ENCODE results near the gene RAI14.

Gene RAI14

GRCh38 chr5:34616651-34617050 lies 39.5 kb upstream of the RAI14 start:
- TF ChIP-seq CTCF (IDR thresholded peaks at IDR 0.05; ENCODE audit: low read depth, low read length, missing control alignments), result no peak
- no peak overlapping the region for H3K4me3 ChIP-seq (replicated peaks; ENCODE audit: low read depth, low read length)
- no peak for DNase-seq (ENCODE audit: extremely low read depth, low read depth)

- DNase-seq (ENCODE audit: extremely low read depth, low read depth), result no peak
- TF ChIP-seq CTCF (IDR thresholded peaks at IDR 0.05; ENCODE audit: low read depth, low read length, missing control alignments), result no peak
- no peak overlapping the region for H3K4me3 ChIP-seq (replicated peaks; ENCODE audit: low read depth, low read length)
Observed at GRCh38 chr5:34618371-34619065, 37.6 kb upstream of the RAI14 start.

GRCh38 chr5:34620185-34620584 lies 35.9 kb upstream of the RAI14 start:
- H3K4me3 ChIP-seq (replicated peaks; ENCODE audit: low read depth, low read length), result no peak overlapping the region
- DNase-seq (ENCODE audit: extremely low read depth, low read depth), result no peak
- TF ChIP-seq CTCF (IDR thresholded peaks at IDR 0.05; ENCODE audit: low read depth, low read length, missing control alignments), result no peak

GRCh38 chr5:34621277-34622097 lies 34.6 kb upstream of the RAI14 start:
- no peak for DNase-seq (ENCODE audit: extremely low read depth, low read depth)

GRCh38 chr5:34622098-34622400 lies 34.1 kb upstream of the RAI14 start:
- DNase-seq (ENCODE audit: extremely low read depth, low read depth), result no peak
- TF ChIP-seq CTCF (IDR thresholded peaks at IDR 0.05; ENCODE audit: low read depth, low read length, missing control alignments), result no peak
- no peak overlapping the region for H3K4me3 ChIP-seq (replicated peaks; ENCODE audit: low read depth, low read length)

More at GRCh38 chr5:34621277-34622097, 34.6 kb upstream of the RAI14 start:
- no peak for TF ChIP-seq CTCF (IDR thresholded peaks at IDR 0.05; ENCODE audit: low read depth, low read length, missing control alignments)
- H3K4me3 ChIP-seq (replicated peaks; ENCODE audit: low read depth, low read length), result no peak overlapping the region

- no peak for DNase-seq (ENCODE audit: extremely low read depth, low read depth)
- no peak overlapping the region for H3K4me3 ChIP-seq (replicated peaks; ENCODE audit: low read depth, low read length)
- no peak for TF ChIP-seq CTCF (IDR thresholded peaks at IDR 0.05; ENCODE audit: low read depth, low read length, missing control alignments)
Observed at GRCh38 chr5:34624691-34625090, 31.4 kb upstream of the RAI14 start.

All from HFF-Myc (cell line).